ENCODE measurements around the gene COX4I2.
"Not testable (repeated sequence)": the region's sequence is repeated elsewhere in the genome, so short reads cannot be mapped to it uniquely, and the experiment has no call there.

Gene COX4I2

DNA sequence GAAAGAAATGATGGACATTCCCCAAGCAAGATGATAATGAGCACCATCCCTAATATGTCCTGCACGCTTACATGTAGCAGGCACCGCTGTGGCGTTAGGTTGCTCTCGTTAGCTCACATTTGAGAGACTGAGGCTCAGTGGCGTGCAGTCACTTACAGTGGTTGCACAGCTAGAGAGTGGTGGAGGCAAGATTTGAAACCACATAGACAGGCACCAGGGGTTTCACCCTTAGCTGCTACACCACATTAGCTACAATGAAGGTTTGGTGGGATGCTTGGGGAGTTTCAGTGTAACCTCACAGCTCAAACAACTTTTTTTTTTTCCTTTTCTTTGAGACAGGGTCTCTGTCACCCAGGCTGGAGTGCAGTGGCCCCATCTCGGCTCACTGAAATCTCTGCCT, 3.7 kb downstream of the COX4I2 start:
- H3K4me3 ChIP-seq, result no peak overlapping the region

DNA sequence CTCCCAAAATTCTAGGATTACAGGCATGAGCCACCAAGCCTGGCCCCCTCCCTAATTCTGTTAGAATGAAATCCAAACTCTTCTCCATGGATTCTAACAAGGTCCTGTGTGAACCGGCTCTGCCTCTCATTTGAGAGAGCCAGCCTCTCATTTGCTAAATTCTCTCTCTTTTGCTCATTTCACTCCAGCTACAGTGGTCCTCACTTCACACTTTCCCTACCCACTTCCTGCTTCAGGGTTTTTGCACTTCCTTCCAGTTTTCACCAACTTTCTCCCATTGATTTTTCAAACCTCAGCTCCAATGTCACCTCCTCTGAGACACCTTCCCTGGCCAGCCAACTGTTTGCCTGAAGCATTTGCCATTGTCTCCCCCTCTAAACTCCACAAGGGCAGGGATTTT, 5.1 kb downstream of the COX4I2 start:
- no peak overlapping the region for H3K27ac ChIP-seq
- H3K4me3 ChIP-seq, result no peak overlapping the region

More for the DNA sequence above, 3.7 kb downstream of the COX4I2 start:
- no peak overlapping the region for H3K27ac ChIP-seq

DNA sequence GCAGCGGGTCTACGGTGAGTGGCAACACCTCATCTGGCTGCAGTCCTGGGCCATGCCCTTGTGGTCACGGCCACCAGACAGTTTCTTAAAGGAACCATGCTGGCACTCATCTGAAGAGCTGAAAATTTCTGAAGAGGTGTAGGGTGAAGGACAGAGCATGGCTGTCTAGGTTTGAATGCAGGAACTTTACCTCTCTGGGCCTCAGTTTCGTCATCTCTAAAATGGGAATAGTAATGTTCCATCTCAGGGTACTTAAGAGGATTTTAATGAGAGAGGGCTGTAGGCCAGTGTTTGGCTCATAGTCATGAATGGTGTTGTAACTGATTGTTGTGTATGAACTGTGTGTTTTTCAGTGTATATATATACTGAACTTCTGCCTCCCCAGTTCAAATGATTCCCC, 5.8 kb downstream of the COX4I2 start:
- H3K4me3 ChIP-seq, result no peak overlapping the region
- no peak overlapping the region for H3K27ac ChIP-seq

DNA sequence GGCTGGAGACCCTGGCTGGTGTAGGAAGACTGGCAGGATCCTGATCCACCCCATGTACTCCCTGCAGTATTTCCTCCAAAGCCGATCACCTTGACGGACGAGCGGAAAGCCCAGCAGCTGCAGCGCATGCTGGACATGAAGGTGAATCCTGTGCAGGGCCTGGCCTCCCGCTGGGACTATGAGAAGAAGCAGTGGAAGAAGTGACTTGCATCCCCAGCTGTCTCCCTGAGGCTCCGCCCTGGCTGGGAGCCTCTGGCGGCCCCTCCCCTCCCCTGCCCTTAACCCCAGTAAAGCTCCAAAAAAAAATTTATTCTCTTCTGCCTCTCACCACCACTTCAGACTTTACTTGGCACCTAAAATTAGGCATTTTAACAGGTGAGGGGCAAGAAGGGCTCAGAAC, 7.0 kb downstream of the COX4I2 start:
- H3K27ac ChIP-seq, result no peak overlapping the region
- no peak overlapping the region for H3K4me3 ChIP-seq

DNA sequence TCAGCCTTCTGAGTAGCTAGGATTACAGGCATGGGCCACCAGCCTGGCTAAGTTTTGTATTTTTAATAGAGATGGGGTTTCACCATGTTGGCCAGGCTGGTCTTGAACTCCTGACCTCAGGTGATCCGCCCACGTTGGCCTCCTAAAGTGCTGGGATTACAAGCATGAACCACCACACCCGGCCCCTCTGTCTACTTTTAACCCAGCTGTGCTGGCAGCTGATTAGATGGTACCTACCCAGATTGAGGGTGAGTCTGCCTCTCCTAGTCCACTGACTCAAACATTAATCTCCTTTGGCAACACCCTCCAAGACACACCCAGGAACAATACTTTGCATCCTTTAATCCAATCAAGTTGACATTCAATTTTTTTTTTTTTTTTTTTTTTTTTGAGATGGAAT, 10.4 kb downstream of the COX4I2 start:
- H3K27ac ChIP-seq, H3K4me3 ChIP-seq: not testable (repeated sequence)

DNA sequence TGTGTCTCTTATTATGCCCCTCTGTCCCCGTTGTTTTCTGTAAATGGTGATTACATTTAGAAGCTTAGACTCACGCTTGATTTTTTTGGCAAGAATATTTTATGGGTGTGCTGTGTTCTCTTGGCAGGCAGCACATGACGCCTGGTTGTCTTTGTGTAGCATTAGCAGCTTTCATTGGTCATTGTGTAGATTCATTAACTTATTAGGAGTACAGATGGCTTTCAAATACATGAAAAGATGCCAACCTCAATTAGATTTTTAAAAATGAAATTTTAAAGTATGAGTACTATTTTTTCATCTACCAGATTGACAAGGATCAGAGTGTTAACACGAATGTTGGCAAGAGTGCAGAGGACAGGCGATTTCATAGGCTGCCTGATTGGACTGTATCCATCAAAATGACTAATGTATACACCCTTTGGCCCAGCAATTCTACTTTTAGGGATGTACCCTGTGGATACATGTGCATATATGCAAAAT, 15.2 kb downstream of the COX4I2 start:
- Histone ChIP-seq H3K27ac (peak overlapping the region in 3 of 21 experiments; percentile 17 to 22 (median 17)), H3K4me3 (no peak overlapping the region)

DNA sequence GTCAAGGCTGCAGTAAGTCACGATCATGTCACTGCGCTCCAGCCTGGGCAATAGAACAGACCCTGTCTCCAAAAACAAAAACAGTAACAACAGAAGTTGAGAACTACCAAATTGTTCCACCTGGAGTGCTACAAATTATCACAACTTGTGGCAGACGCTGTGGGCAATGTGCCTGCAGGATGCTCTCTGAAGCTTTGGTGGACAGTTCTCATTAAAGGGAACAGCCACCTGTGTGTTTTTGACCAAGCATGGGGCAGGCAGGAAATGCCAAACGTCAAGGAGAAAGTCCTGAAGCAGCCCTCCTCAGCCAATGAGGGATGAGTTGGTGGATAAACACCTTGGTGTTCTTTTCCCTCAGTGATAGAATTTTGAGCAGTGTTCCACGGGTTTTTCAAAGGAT, 15.8 kb downstream of the COX4I2 start:
- H3K27ac ChIP-seq, result peak overlapping the region in 1 of 21 experiments; percentile 22
- no peak overlapping the region for H3K4me3 ChIP-seq

DNA sequence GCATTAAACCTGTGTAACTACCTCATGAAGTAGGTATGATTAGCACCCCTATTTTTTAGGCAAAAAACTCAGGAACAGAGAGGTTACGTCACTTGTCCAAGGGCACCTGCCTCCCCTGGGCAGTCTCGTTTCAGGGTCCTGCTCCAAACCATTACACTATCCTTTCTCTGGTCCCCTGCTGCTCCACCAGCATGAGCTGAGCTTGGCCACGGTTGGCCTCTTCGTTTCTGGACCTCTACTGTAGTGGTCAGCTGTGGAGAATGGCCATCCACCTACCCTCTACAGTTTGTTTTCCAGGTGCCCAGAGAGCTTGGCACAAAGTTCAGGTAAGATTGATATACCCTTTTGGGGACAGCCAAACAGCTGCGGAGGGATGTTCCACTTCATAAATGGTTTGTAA, 16.8 kb downstream of the COX4I2 start:
- no peak overlapping the region for H3K27ac ChIP-seq
- no peak overlapping the region for H3K4me3 ChIP-seq

DNA sequence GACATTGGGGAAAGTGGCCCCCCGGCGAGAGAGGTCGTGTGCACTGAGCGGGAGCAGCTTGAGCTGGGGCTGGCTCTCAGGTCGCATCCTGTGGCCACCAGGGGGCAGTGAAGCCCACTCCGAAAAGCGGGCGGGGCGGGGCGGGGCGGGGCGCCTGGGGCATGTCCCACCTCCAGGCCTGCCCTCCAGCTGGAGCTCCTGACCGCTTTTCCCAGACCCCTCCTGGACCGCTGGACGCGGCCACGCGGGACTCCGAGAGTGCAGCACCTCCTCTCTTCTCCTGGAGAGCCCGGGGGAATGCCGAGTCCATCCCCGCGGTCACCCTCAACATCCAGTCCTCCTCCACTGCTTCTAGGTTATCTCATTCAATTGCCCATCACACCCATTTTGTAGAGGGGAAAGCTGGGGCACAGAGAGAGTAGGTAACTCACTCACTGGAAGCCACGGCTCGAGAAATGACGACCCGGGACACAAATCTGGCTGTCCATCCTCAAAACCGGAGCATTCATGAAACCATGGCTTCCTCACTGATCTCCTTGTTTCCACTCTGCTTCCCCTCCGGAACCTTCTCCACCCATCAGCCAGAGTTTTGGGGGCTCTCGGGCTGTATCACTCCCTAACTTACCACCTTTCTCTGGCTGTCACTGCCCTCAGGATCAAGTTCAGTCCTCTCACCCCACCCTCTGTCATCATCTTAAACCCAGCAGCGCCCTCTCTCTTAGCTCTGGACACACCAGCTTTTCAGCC, 24.1 kb downstream of the COX4I2 start:
- H3K4me3 ChIP-seq, result peak overlapping the region; percentile 22 to 45 (median 25)
- H3K27ac ChIP-seq, result peak overlapping the region in 19 of 21 experiments; percentile 0 to 73 (median 47)

DNA sequence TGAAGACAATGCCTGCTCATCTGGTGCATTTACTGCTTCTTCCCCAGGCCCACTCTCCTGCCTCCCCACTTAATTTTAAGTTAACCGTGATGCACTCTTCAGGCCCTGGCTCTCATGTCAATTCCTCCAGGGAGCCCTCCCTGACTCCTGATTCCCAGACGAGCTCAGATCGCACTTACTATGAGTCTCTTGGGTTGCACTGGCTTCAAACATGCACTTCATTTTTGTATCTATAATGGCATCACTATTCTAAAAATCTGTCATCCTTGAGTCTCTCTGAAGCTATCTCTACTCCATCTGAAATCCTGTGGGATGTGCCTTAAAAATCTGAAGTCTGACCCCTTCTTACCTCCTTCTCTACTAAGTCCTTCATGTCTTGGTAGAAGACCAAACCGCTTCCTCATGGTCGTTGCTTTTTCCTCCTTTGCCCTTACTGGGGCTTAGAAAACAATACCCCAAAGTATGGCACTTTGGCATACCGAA, 24.7 kb downstream of the COX4I2 start:
- peak overlapping the region in 16 of 21 experiments; percentile 0 to 73 (median 49) for H3K27ac ChIP-seq
- no peak overlapping the region for H3K4me3 ChIP-seq

DNA sequence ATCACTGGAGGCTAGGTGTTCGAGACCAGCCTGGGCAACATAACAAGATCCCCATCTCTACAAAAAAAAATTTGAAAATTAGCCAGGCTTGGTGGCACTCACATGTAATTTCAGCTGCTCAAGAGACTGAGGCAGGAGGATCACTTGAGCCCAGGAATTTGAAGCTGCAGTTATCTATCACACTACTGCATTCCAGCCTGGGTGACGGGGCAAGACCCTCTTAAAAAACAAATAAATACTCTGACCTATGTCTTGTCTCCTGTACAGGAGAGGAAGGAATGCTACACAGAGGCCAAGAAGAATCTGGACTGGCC, 25.8 kb downstream of the COX4I2 start:
- H3K4me3 ChIP-seq, result no peak overlapping the region
- peak overlapping the region in 4 of 21 experiments; percentile 64 to 76 (median 71) for H3K27ac ChIP-seq

DNA sequence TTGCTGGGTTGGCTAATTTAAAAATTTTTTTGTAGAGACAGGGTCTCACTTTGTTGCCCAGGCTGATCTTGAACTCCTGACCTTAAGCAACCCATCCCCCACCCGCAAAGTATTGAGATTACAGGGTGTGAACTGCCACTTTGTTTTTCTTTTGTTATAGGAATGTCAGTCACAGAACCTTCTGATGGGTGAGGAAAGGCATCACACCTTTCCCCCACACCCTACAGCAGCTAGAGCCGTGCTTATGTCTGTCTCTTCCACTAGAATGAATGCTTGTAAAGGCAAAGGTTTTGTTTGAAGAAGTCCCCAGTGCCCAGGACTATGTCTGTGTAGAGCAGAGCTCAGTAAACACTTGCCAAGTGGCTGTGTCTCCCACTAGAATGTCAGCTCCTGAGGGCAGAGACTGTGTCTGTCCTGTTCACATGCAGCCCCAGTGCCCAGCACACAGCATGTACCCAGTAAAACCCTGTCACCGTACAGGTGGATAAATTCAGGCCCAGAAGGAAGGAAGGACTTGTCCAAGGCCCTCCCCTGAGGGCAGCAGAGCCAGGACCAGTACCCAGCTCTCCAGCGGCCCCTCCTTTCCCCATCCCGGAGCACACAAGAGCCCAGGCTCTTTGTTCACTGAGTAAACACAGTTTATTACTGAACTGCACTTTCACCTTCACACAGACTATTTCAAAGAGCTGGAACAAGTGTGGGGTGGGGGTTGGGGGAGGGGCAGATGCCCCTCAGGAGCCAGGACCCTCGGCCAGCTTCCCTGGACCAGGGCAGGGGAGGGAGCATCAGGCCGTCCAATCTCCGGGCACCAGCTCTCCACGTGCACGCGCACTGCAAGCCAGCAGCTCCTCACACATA, 26.4 kb downstream of the COX4I2 start:
- peak overlapping the region in 14 of 21 experiments; percentile 0 to 76 (median 56) for H3K27ac ChIP-seq
- no peak overlapping the region for H3K4me3 ChIP-seq

DNA sequence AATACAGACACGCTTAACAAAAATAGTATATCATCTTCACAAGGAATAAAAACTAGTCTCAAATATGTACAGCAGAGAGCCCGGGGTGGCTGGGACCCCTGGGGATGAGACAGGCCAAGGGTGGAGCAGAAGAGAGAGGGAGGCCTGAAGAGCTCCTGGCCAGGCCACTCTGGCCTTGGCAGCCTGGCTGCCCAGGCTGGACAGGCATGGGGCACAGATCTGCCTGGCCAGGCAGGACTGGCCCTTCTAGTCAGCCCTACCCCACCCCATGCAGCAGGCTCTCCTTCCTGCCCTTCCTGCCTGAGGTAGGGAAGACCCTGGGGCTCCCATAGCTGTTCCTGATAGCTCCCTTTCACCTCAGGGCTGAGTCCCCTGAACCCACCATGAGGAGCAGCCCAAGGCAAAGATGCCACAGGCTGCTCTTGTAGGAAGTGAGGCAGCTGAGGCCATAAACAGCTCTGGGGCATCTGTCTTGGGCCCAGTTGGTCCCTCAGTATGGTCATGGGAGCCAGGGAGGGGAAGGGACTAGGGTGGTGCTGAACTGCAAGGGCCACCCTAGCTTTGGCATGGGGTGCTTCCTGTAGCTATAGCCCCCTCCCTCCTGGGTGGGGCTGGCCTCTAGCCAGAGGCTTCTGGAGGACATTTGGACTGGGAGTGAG, 27.1 kb downstream of the COX4I2 start:
- no peak overlapping the region for H3K4me3 ChIP-seq
- peak overlapping the region in 18 of 21 experiments; percentile 1 to 76 (median 51) for H3K27ac ChIP-seq

DNA sequence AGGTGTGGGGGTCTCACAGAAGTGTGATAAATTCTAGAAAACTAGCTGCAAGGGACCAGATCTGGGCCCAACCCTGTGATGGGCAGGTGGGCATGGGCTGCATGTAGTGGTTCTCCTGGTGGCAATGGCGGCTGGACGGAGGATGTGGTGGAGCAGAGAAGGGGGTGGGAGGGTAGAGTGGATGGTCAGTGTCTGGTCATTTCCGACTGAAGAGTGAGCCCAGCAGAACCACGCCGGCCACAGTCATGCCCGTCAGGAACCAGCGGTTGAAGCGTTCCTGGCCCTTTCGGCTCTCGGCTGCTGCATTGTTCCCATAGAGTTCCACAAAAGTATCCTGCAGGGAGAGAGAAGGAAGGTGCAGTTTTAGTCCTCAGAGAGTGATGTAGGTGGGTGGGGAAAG, 28.0 kb downstream of the COX4I2 start:
- Histone ChIP-seq H3K27ac (peak overlapping the region in 13 of 21 experiments; percentile 1 to 76 (median 63)), H3K4me3 (no peak overlapping the region)

DNA sequence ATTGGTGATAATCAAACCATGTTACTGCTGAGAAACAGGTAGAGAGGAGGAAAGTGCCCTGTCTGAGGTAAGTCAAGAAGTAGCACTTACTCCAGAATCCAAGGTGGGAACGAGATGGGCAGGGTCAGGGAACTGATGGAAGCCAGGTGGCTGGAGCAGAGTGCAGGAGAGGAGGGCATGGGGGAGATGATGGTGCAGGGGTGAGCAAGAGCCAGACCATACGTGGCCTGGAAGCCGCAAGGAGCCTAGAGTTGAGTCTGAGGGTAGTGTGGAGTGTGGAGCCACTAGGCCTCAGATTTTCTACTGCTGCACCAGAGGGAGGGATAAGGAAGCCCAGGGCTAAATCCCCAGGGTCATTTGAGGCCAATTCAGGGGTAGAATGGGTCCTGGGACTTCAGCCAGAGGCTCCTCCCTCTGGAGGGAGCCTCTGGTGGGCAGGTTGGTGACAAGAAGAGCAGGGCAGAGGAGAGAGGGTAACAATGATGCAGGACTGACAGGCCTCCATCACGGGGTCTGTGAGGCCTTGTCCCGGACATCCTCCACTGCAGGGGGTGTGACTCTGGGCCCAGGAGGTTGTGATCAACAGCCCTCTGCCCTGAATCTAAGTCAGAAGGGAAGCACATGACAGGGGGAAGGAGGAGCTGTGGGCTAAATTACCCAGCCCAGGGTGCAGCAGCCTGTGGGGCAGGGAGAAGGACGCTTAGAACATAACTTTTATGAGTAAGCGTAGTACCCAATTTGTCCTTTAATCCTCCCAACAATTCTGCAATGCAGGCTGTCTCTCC, 28.7 kb downstream of the COX4I2 start:
- Histone ChIP-seq H3K4me3 (no peak overlapping the region), H3K27ac (peak overlapping the region in 18 of 21 experiments; percentile 17 to 75 (median 60))

DNA sequence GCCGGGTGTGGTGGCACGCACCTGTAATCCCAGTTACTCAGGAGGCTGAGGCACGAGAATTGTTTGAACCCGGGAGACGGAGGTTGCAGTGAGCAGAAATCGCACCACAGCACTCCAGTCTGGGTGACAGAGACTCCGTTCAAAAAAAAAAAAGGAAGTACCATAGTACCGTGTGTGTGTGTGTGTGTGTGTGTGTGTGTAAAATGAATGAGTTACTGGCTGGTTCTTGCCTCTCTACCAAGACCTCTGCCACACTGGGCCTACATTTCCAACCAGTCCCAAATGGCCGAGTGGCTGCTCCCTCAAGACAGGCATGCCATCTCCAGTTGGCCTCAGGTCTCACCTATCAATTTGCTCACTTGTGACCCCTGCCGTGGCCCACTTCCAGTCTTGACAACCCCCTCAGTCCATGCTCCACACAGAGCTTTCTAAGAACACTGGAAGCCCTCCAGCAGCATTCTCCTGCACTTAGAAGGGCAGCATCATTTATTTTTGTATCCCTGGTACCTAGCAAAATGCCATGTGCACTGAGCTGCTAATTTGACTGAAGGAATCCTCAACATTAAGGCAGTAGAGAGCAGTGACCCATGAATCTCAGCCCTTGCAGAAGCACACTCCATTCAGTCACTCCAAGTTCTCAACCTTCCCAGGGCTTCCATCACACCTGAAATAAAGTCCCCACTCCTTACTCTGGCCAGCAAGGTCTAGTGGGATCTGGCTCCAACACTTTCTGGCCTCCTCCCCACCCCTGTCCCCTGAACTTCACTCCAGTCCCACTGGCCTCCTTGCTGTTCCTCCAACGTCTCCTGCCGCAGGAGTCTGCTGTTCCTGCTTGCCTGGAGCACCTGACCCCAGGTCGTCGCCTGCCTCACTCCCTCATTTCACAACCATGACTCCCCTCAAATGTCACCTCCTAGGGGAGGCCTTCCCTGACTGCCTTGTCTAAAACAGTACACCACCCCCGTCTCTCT, 29.9 kb downstream of the COX4I2 start:
- peak overlapping the region in 18 of 21 experiments; percentile 17 to 89 (median 58) for H3K27ac ChIP-seq
- no peak overlapping the region for H3K4me3 ChIP-seq

DNA sequence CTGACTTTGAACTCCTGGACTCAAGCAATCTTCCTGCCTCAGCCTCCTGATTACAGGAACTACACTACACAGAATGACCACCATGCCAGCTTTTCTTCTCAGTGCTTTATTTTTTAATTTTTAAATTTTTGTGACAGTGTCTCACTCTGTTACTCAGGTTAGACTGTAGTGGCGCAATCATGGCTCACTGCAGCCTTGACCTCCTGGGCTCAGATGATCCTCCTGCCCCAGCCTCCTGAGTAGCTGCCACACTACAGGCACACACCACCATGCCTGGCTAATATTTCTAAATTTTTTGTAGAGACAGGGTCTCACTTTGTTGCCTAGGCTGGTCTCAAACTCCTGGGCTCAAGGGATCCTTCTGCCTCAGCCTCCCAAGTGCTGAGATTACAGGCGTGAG, 31.2 kb downstream of the COX4I2 start:
- peak overlapping the region in 12 of 21 experiments; percentile 32 to 89 (median 68) for H3K27ac ChIP-seq
- not testable (repeated sequence) for H3K4me3 ChIP-seq

DNA sequence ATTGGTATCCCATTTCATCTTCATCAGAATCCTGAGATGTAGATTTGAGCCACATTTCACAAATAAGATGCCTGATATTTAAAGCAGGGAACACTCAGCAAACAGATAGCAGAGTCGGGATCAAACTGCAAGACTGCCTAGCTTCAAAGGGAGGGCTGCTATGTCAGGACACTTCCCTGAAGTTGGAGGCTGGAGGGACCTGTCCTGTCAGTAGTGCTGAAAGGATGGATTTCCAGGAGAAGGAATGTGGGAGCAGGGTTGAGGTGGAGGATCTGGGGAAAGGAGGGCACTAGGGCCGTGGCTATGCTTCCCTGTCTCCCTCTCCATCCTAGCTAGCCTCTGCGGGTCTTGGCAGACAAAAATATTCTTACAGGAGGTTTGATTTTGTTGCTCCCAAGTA, 32.2 kb downstream of the COX4I2 start:
- Histone ChIP-seq H3K27ac (peak overlapping the region in 15 of 21 experiments; percentile 13 to 89 (median 74)), H3K4me3 (no peak overlapping the region)

Data from skin epidermis (tissue), 12 donors.